Activated CD8-positive, alpha-beta memory T cell treated with anti-CD3 and anti-CD28 coated beads, Interleukin-2, amount 10 ng/mL, durations not matched to agents 7 days and 5 days (primary cell): ENCODE data around the gene PRLH. TPM values are rescaled to one million over a fixed set of nuclear protein-coding genes. Genes with fewer than 3 reads are reported as not detected.
A peak's percentile ranks its signal among the peaks of the same experiment; 100 is the strongest.

ENCODE experiments used
- ATAC-seq: fragments of 150-1000 bp; cut with Tn5 transposase; one replicate; pipeline ENCODE4 v1.10.0; 2021; ENCODE audit warnings: moderate library complexity
- CTCF ChIA-PET: fragments of 350-600 bp; sonication (Branson Sonifier 250); formaldehyde crosslinking; loops from one replicate; lab custom pipeline; 2021; ENCODE audit warnings: antibody characterized with exemption; lab: Charles Lee
- DNase-seq: peaks from one replicate; pipeline ENCODE4 v3.0.0-alpha.2; 2020
- H3K27ac Mint-ChIP-seq: one replicate; pipeline ENCODE4 v1.8.0; 2021; ENCODE audit warnings: mild to moderate bottlenecking, mixed read lengths
- H3K27me3 Mint-ChIP-seq: one replicate; pipeline ENCODE4 v1.8.0; 2021; ENCODE audit warnings: mixed read lengths
- H3K36me3 Mint-ChIP-seq: one replicate; pipeline ENCODE4 v1.8.0; 2021; ENCODE audit warnings: mild to moderate bottlenecking, mixed read lengths
- H3K4me1 Mint-ChIP-seq: one replicate; pipeline ENCODE4 v1.8.0; 2021; ENCODE audit warnings: mixed read lengths
- H3K4me3 Mint-ChIP-seq: one replicate; pipeline ENCODE4 v1.8.0; 2021; ENCODE audit warnings: mild to moderate bottlenecking, moderate library complexity, mixed read lengths
- H3K9me3 Mint-ChIP-seq: one replicate; pipeline ENCODE4 v1.8.0; 2022; ENCODE audit warnings: low read depth, mixed read lengths
- total RNA-seq, 2 experiments: library from RNA; stranded (reverse); gene quantifications; one replicate each; pipeline ENCODE4 v1.2.3, GENCODE V29; 2021

PRLH gene
- total RNA-seq, 2 experiments from 2014 or later: not detected

DNA sequence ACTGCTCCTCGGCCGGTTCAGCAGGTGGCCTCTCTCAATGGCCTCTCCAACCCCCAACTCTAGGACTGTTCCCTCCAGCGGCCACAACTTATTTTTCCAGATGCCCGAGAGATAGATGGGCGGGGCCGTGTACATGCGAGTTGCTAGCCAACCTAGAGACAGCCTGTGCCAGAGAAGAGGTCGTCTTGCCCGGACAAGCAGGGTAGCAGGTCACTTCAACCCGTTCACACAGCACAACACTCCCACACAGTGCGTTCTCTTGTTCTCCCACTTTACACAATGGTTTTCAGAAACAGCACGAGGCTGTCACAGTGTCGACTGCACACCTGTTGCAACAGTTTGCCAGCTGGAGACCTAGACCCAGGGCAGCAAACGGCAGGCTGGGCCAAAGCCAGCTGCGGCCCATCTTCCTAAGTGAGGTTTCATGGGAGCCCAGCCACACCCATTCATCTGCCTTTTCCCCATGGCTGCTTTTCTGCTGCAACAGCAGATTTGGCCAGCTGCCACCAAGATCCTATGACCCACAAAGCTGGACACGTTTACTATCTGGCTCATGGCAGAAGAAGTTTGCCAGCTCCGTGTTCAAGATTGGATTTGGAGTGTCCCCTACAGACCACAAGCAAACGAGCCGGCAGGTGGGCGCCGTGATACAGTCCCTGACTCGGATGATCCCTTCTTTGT, 7.3 kb upstream of the PRLH start:
- H3K36me3 Mint-ChIP-seq: peaks cover 4% of the 10 kb centered on the region
- ATAC-seq: no peak
- CTCF ChIA-PET: interaction anchor here (1.5 to 2.5 kb wide), 2 partner anchors 13 to 46 kb away, joined by 5 to 10 read pairs; no protein-coding TSS in a partner anchor
- H3K27ac Mint-ChIP-seq: no peak overlapping the region
- H3K27me3 Mint-ChIP-seq: peaks cover 37% of the 10 kb centered on the region
- H3K4me3 Mint-ChIP-seq: no peak overlapping the region
- H3K4me1 Mint-ChIP-seq: peaks cover 13% of the 10 kb centered on the region
- peaks cover 7% of the 10 kb centered on the region for H3K9me3 Mint-ChIP-seq
- DNase-seq: no peak

DNA sequence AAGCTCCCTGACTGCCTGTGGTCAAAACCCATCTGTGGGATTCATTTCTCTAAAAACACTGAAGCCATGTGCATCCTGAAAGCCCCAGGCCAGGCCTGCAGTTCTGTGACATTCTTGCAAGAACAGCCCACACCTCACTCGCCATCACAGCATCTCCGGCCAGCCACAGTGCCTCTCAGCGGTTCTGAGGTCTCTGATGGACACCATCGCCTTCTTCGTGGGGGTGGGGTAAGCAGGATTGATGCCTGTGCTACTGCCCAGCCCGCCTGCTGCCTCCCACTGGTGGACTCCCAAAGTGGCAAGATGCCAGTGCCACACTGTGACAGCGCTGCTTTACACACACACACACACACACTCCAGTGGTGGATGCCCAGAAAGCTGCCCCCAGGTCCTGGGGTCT, 5.2 kb upstream of the PRLH start:
- no peak overlapping the region for H3K4me3 Mint-ChIP-seq
- DNase-seq: no peak
- peaks cover 30% of the 10 kb centered on the region for H3K27me3 Mint-ChIP-seq
- no peak overlapping the region for H3K27ac Mint-ChIP-seq
- ATAC-seq: no peak
- peaks cover 2% of the 10 kb centered on the region for H3K36me3 Mint-ChIP-seq
- CTCF ChIA-PET: interaction anchor here (0.6 to 2.5 kb wide), 2 partner anchors 11 to 28 kb away, joined by 3 to 9 read pairs; no protein-coding TSS in a partner anchor
- H3K9me3 Mint-ChIP-seq: no peaks in the 10 kb centered on the region
- peaks cover 13% of the 10 kb centered on the region for H3K4me1 Mint-ChIP-seq

- Mint-ChIP-seq H3K4me1 (no peaks in the 10 kb centered on the region), H3K36me3 (no peaks in the 10 kb centered on the region), H3K4me3 (no peak overlapping the region), H3K27ac (no peak overlapping the region), H3K27me3 (peaks cover 17% of the 10 kb centered on the region), H3K9me3 (no peaks in the 10 kb centered on the region)
- no peak for ATAC-seq
- CTCF ChIA-PET: interaction anchor here (2.5 kb wide), 1 partner anchor 8 kb away, joined by 9 read pairs; no protein-coding TSS in a partner anchor
- DNase-seq: no peak
Measured at GRCh38 chr2:237563816-237564215, 2.6 kb upstream of the PRLH start.

DNA sequence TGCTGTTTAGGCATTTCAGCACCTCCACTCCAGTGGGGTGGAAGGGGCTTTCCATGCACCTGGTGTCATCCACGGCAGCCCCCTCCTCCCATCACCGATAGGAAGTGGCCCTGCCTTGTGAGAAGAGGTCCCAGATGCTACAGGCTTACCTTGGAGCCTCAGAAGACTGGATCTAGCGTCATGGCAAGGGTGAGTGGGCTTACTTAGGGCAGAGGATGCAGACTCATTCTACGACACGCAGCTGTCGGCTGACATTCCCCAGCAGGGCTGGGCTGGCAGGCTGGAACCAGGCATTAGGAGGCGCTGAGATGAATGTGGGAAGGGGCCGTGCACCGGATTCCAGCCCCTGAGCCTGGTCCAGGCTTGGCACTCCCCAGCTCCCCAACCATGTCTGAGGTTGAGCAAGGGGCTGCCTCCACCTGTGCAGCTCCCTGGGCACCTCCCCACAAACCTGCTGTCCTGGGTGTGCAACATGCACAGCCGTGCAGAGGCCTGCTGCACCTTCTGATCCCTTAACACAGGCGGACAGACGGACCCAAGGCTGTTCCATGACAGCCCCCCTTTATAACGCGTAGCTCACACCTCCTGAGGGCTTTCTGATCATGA, 1.7 kb upstream of the PRLH start:
- no peak for DNase-seq
- no peaks in the 10 kb centered on the region for H3K36me3 Mint-ChIP-seq

GRCh38 chr2:237565974-237566373, 400 bp upstream of the PRLH start:
- H3K27ac Mint-ChIP-seq: no peak overlapping the region
- DNase-seq (no peak), ATAC-seq (no peak)
- CTCF ChIA-PET: no interaction called here
- no peaks in the 10 kb centered on the region for H3K4me1 Mint-ChIP-seq
- peaks cover 10% of the 10 kb centered on the region for H3K27me3 Mint-ChIP-seq
- H3K36me3 Mint-ChIP-seq: no peaks in the 10 kb centered on the region
- H3K4me3 Mint-ChIP-seq: no peak overlapping the region
- no peaks in the 10 kb centered on the region for H3K9me3 Mint-ChIP-seq

More for the DNA sequence above, 1.7 kb upstream of the PRLH start:
- CTCF ChIA-PET: no interaction called here
- Mint-ChIP-seq H3K27me3 (peaks cover 13% of the 10 kb centered on the region), H3K9me3 (no peaks in the 10 kb centered on the region), H3K4me1 (no peaks in the 10 kb centered on the region), H3K27ac (no peak overlapping the region), H3K4me3 (no peak overlapping the region)
- no peak for ATAC-seq

GRCh38 chr2:237567276-237568029, 1.1 kb downstream of the PRLH start:
- ATAC-seq (no peak), DNase-seq (no peak)
- CTCF ChIA-PET: interaction anchor here (2.2 kb wide), 1 partner anchor 55 kb away, joined by 8 read pairs; no protein-coding TSS in a partner anchor

GRCh38 chr2:237568121-237568660, 1.8 kb downstream of the PRLH start:
- Mint-ChIP-seq H3K36me3 (no peaks in the 10 kb centered on the region), H3K9me3 (no peaks in the 10 kb centered on the region), H3K27me3 (peaks cover 7% of the 10 kb centered on the region), H3K4me1 (no peaks in the 10 kb centered on the region), H3K4me3 (no peak overlapping the region), H3K27ac (no peak overlapping the region)
- CTCF ChIA-PET: interaction anchor here (2.2 kb wide), 1 partner anchor 56 kb away, joined by 8 read pairs; no protein-coding TSS in a partner anchor
- ATAC-seq (no peak), DNase-seq (no peak)

More at GRCh38 chr2:237567276-237568029, 1.1 kb downstream of the PRLH start:
- Mint-ChIP-seq H3K9me3 (no peaks in the 10 kb centered on the region), H3K27ac (no peak overlapping the region), H3K4me3 (no peak overlapping the region), H3K27me3 (peaks cover 10% of the 10 kb centered on the region), H3K36me3 (no peaks in the 10 kb centered on the region), H3K4me1 (no peaks in the 10 kb centered on the region)

- no peak overlapping the region for H3K4me3 Mint-ChIP-seq
- no peaks in the 10 kb centered on the region for H3K4me1 Mint-ChIP-seq
- DNase-seq: no peak
- ATAC-seq: no peak
- CTCF ChIA-PET: no interaction called here
- H3K9me3 Mint-ChIP-seq: no peaks in the 10 kb centered on the region
- H3K36me3 Mint-ChIP-seq: no peaks in the 10 kb centered on the region
- peaks cover 6% of the 10 kb centered on the region for H3K27me3 Mint-ChIP-seq
- H3K27ac Mint-ChIP-seq: no peak overlapping the region
Measured at GRCh38 chr2:237569041-237569440, 2.7 kb downstream of the PRLH start.

- Mint-ChIP-seq H3K4me1 (no peaks in the 10 kb centered on the region), H3K36me3 (no peaks in the 10 kb centered on the region), H3K27ac (no peak overlapping the region), H3K27me3 (peaks cover 6% of the 10 kb centered on the region), H3K9me3 (no peaks in the 10 kb centered on the region), H3K4me3 (no peak overlapping the region)
- CTCF ChIA-PET: interaction anchor here (3.9 to 4.8 kb wide), 2 partner anchors 55 to 150 kb away, joined by 24 to 127 read pairs; no protein-coding TSS in a partner anchor
- no peak for DNase-seq
- no peak for ATAC-seq
Measured at GRCh38 chr2:237569896-237570295, 3.5 kb downstream of the PRLH start.

DNA sequence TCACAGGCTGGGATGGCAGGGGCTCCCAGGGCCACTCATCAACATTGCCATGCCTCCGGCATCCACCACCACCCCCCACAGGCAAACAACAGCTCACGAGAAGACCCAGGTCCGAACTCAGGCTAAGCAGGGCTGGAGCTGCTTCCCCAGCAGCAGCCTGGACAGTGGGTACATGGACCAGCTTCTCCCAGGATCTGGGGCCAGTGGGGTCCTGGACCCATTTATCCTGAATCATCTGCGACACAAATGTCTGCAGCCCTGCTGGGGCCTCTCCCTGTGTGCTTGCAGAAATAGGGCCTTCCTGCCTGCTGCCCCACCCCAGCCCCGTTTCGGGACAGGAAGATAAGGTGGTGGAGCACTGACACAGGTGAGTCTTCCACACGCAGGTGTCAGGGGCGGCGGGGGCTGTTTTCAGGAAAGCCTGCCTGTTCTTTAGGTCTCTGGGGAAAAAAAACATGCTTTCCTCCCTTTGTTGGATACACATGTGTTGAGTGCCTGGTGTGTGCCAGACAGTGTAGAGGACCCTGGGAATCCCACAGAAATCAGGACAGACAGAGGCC, 4.5 kb downstream of the PRLH start:
- CTCF ChIA-PET: interaction anchor here (1.1 to 4.8 kb wide), 9 partner anchors 11 to 450 kb away, joined by 3 to 127 read pairs (median 13); no protein-coding TSS in a partner anchor
- Mint-ChIP-seq H3K4me1 (no peaks in the 10 kb centered on the region), H3K4me3 (no peak overlapping the region), H3K9me3 (no peaks in the 10 kb centered on the region), H3K27me3 (peaks cover 6% of the 10 kb centered on the region), H3K36me3 (no peaks in the 10 kb centered on the region), H3K27ac (no peak overlapping the region)
- DNase-seq: no peak
- no peak for ATAC-seq

DNA sequence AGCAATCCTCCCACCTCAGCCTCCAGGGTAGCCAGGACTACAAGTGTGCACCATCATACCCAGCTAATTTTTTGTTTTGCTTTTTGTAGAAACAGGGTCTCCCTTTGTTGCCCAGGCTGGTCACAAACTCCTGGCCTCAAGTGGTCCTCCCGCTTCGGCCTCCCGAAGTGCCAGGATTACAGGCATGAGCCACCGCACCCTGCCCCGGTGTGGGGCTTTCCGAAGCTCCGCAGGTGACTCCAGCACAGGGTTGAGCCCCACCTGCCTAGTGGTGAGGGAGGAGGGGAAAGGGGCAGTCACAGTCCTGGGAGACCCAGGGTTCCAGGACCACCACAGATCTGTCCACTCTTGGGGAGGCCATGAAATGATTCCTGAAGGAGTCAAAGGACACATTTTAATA, 5.2 kb downstream of the PRLH start:
- no peaks in the 10 kb centered on the region for H3K36me3 Mint-ChIP-seq
- no peak overlapping the region for H3K27ac Mint-ChIP-seq
- H3K4me3 Mint-ChIP-seq: no peak overlapping the region
- CTCF ChIA-PET: interaction anchor here (0.6 to 4.8 kb wide), 30 partner anchors 9 to 485 kb away, joined by 3 to 127 read pairs (median 5); partner anchors contain the start of gene COPS8
- ATAC-seq: no peak
- H3K9me3 Mint-ChIP-seq: no peaks in the 10 kb centered on the region
- H3K4me1 Mint-ChIP-seq: no peaks in the 10 kb centered on the region
- peaks cover 6% of the 10 kb centered on the region for H3K27me3 Mint-ChIP-seq
- no peak for DNase-seq

DNA sequence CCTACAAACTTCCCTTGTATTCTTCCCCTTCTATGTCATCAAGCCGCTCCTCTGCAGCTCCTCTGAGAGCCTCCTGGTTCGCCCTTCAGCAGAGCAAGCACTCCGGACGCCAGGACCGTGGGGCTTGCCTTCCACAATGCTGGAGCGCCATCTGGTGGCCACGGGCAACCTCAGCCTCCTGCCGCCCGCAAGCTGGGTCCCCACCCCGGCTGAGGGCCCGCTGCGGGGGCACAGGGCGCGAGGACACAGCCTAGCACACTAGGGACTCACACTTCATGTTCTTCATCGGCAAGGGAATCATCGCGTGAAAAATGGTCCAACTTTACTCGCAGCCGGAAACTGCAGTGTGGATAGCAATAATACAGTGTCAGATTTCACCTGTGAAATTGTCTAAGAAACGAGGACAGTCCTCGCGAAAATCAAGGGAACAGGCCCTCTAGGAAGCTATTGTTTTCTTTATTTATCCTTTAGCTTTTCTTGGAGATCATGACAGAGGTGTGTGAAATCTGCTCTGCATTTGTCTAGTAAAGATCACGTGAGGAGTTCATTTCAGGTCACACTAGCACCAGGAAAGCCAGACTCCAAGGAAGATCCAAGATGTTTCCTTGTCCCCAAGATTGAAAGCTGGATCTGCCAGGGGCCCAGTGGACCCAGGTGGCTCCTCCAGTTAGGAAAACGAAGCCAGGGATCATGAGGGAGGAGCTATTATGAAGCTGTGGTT, 5.8 kb downstream of the PRLH start:
- Mint-ChIP-seq H3K9me3 (no peaks in the 10 kb centered on the region), H3K27me3 (peaks cover 8% of the 10 kb centered on the region), H3K27ac (no peak overlapping the region), H3K4me1 (no peaks in the 10 kb centered on the region), H3K4me3 (no peak overlapping the region), H3K36me3 (no peaks in the 10 kb centered on the region)
- ATAC-seq: peak; percentile 95
- CTCF ChIA-PET: interaction anchor here (0.6 to 4.8 kb wide), 30 partner anchors 9 to 486 kb away, joined by 3 to 127 read pairs (median 5); partner anchors contain the start of gene COPS8
- peak; percentile 86 for DNase-seq
